GM23338 (cell line): ENCODE data around the gene UST. TPM values are rescaled to one million over a fixed set of nuclear protein-coding genes. Genes with fewer than 3 reads are reported as not detected.

Source experiments
- ATAC-seq: fragments of 200-7000 bp; cut with Tn5 transposase; 3 replicates; pipeline ENCODE4 v1.9.1; 2020
- DNase-seq: peaks from one replicate; pipeline ENCODE4 v3.0.0-alpha.2; 2015; ENCODE audit warnings: low spot score
- H2AFZ ChIP-seq: fragments of 200-600 bp; sonication (generic); 2 replicates; pipeline ENCODE4 v1.8.0; 2016; ENCODE audit warnings: antibody characterized with exemption, mild to moderate bottlenecking, moderate library complexity
- H3F3A ChIP-seq: fragments of 200-600 bp; sonication (generic); replicated peaks from 2 replicates; pipeline ENCODE4 v1.8.0; 2017; ENCODE audit warnings: antibody characterized with exemption, mixed run types, low read depth
- H3K27ac ChIP-seq: fragments of 200-600 bp; sonication (generic); 2 replicates; pipeline ENCODE4 v1.6.1; 2016; ENCODE audit warnings: low read depth
- H3K27me3 ChIP-seq: fragments of 200-600 bp; sonication (generic); 2 replicates; pipeline ENCODE4 v1.8.0; 2016; ENCODE audit warnings: mild to moderate bottlenecking, mixed run types, moderate library complexity; ENCODE audit not compliant: insufficient read depth
- H3K36me3 ChIP-seq: fragments of 200-600 bp; sonication (generic); 2 replicates; pipeline ENCODE4 v1.8.0; 2016; ENCODE audit warnings: mild to moderate bottlenecking; ENCODE audit not compliant: insufficient read depth
- H3K4me1 ChIP-seq: fragments of 200-600 bp; sonication (generic); 2 replicates; pipeline ENCODE4 v1.8.0; 2016; ENCODE audit warnings: mild to moderate bottlenecking, moderate library complexity; ENCODE audit not compliant: insufficient read depth
- H3K4me2 ChIP-seq: fragments of 200-600 bp; sonication (generic); 2 replicates; pipeline ENCODE4 v1.7.1; 2017; ENCODE audit warnings: mixed run types
- H3K4me3 ChIP-seq: fragments of 200-600 bp; sonication (generic); 2 replicates; pipeline ENCODE4 v1.6.1; 2016; ENCODE audit warnings: mixed run types
- H3K79me2 ChIP-seq: fragments of 200-600 bp; sonication (generic); replicated peaks from 2 replicates; pipeline ENCODE4 v1.8.0; 2017; ENCODE audit warnings: mild to moderate bottlenecking; ENCODE audit not compliant: insufficient read depth
- H3K9me2 ChIP-seq: fragments of 200-600 bp; sonication (generic); 2 replicates; pipeline ENCODE4 v1.8.0; 2017; ENCODE audit not compliant: insufficient read depth
- H4K20me1 ChIP-seq: fragments of 200-600 bp; sonication (generic); replicated peaks from 2 replicates; pipeline ENCODE4 v1.8.0; 2017; ENCODE audit warnings: mild to moderate bottlenecking; ENCODE audit not compliant: insufficient read depth
- H3K27ac Mint-ChIP-seq: 2 replicates; pipeline ENCODE4 v1.8.0; 2020; ENCODE audit warnings: inconsistent platforms, mild to moderate bottlenecking, moderate library complexity, mixed read lengths
- H3K27me3 Mint-ChIP-seq: 3 replicates; pipeline ENCODE4 v1.8.0; 2022; ENCODE audit warnings: low read depth, mild to moderate bottlenecking, moderate library complexity, mixed read lengths, inconsistent platforms; ENCODE audit not compliant: insufficient read depth, poor library complexity
- H3K36me3 Mint-ChIP-seq: 3 replicates; pipeline ENCODE4 v1.8.0; 2021; ENCODE audit warnings: low read depth, mild to moderate bottlenecking, inconsistent platforms, moderate library complexity, mixed read lengths
- H3K4me1 Mint-ChIP-seq: 3 replicates; pipeline ENCODE4 v1.8.0; 2020; ENCODE audit warnings: mild to moderate bottlenecking, inconsistent platforms, mixed read lengths
- H3K4me3 Mint-ChIP-seq: 3 replicates; pipeline ENCODE4 v1.8.0; 2021; ENCODE audit warnings: moderate library complexity, mild to moderate bottlenecking, inconsistent platforms, mixed read lengths
- H3K9me3 Mint-ChIP-seq: 3 replicates; pipeline ENCODE4 v1.8.0; 2020; ENCODE audit warnings: moderate library complexity, mild to moderate bottlenecking, inconsistent platforms, mixed read lengths
- CTCF ChIP-seq, 2 experiments: fragments of 200-600 bp in 1 of 2; sonication (generic) in 1 of 2; conservative IDR thresholded peaks; 2 replicates each; pipeline versions ENCODE4 v1.5.1 to v1.6.1; 2016 to 2017; ENCODE audit warnings: antibody characterized with exemption in 2 of 2, low read depth in 2 of 2, mild to moderate bottlenecking in 2 of 2, moderate library complexity in 1 of 2
- EZH2 ChIP-seq: fragments of 200-600 bp; sonication (generic); IDR thresholded peaks from one replicate; pipeline ENCODE4 v1.8.0; 2017; ENCODE audit warnings: antibody characterized with exemption, mild to moderate bottlenecking, low read depth; ENCODE audit not compliant: unreplicated experiment
- NANOG ChIP-seq: IDR thresholded peaks from 2 replicates; pipeline ENCODE4 v1.6.1; 2016; ENCODE audit warnings: antibody characterized with exemption, borderline replicate concordance
- POLR2AphosphoS5 ChIP-seq: IDR thresholded peaks from 2 replicates; pipeline ENCODE4 v1.6.1; 2016; ENCODE audit warnings: antibody characterized with exemption, low read depth
- ZNF114 ChIP-seq: fragments of 250-450 bp; sonication (Bioruptor Pico); IDR thresholded peaks from 2 replicates; pipeline ENCODE4 v1.5.0; 2020; ENCODE audit warnings: mild to moderate bottlenecking, moderate library complexity
- polyA plus RNA-seq: library from polyadenylated mRNA; unstranded; fragments of >200 nt; fragmentation: Nextera tagmentation; extraction: Ambion mirVana; gene quantifications from 2 replicates; pipeline ENCODE4 v1.2.1, GENCODE V29; 2016
- total RNA-seq: library from RNA; depleted of rRNA; stranded (reverse); fragments of >200 nt; shearing (Covaris generic); gene quantifications from 2 replicates; pipeline ENCODE4 v1.2.3, GENCODE V29; 2014
- TF ChIP-seq, protein P1 (sequence below): fragments of 250-450 bp; sonication (Bioruptor Pico); IDR thresholded peaks from 2 replicates; pipeline ENCODE4 v1.5.0; 2020; ENCODE audit warnings: mild to moderate bottlenecking, moderate library complexity
- TF ChIP-seq, protein P2 (sequence below): IDR thresholded peaks from 2 replicates; pipeline ENCODE4 v1.6.1; 2016; ENCODE audit warnings: antibody characterized with exemption

UST gene
- total and polyA plus RNA-seq, 2 experiments from 2014 or later = 12.6 to 33.0 TPM

DNA sequence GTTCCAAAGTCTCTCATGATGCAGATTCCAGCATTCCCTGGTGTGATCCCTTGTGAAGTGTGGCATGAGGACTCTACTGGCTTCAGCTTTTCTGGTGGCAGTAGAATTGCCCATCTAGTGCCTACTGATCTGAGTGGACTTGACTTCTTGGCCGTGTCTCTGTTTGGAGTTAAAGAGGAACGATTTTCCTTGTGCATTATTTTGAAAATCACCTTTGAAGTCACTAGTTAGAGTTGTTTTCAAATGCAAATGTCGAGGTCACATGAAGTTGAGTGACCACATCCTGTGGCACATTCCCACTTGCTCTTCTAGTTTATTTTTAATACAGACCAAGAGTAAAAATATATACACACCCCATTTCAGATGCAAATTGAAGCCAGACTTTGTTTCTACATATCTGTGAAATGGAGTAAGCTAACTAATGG, 300.0 kb downstream of the UST start (continued):
- TF ChIP-seq, protein P1, sequence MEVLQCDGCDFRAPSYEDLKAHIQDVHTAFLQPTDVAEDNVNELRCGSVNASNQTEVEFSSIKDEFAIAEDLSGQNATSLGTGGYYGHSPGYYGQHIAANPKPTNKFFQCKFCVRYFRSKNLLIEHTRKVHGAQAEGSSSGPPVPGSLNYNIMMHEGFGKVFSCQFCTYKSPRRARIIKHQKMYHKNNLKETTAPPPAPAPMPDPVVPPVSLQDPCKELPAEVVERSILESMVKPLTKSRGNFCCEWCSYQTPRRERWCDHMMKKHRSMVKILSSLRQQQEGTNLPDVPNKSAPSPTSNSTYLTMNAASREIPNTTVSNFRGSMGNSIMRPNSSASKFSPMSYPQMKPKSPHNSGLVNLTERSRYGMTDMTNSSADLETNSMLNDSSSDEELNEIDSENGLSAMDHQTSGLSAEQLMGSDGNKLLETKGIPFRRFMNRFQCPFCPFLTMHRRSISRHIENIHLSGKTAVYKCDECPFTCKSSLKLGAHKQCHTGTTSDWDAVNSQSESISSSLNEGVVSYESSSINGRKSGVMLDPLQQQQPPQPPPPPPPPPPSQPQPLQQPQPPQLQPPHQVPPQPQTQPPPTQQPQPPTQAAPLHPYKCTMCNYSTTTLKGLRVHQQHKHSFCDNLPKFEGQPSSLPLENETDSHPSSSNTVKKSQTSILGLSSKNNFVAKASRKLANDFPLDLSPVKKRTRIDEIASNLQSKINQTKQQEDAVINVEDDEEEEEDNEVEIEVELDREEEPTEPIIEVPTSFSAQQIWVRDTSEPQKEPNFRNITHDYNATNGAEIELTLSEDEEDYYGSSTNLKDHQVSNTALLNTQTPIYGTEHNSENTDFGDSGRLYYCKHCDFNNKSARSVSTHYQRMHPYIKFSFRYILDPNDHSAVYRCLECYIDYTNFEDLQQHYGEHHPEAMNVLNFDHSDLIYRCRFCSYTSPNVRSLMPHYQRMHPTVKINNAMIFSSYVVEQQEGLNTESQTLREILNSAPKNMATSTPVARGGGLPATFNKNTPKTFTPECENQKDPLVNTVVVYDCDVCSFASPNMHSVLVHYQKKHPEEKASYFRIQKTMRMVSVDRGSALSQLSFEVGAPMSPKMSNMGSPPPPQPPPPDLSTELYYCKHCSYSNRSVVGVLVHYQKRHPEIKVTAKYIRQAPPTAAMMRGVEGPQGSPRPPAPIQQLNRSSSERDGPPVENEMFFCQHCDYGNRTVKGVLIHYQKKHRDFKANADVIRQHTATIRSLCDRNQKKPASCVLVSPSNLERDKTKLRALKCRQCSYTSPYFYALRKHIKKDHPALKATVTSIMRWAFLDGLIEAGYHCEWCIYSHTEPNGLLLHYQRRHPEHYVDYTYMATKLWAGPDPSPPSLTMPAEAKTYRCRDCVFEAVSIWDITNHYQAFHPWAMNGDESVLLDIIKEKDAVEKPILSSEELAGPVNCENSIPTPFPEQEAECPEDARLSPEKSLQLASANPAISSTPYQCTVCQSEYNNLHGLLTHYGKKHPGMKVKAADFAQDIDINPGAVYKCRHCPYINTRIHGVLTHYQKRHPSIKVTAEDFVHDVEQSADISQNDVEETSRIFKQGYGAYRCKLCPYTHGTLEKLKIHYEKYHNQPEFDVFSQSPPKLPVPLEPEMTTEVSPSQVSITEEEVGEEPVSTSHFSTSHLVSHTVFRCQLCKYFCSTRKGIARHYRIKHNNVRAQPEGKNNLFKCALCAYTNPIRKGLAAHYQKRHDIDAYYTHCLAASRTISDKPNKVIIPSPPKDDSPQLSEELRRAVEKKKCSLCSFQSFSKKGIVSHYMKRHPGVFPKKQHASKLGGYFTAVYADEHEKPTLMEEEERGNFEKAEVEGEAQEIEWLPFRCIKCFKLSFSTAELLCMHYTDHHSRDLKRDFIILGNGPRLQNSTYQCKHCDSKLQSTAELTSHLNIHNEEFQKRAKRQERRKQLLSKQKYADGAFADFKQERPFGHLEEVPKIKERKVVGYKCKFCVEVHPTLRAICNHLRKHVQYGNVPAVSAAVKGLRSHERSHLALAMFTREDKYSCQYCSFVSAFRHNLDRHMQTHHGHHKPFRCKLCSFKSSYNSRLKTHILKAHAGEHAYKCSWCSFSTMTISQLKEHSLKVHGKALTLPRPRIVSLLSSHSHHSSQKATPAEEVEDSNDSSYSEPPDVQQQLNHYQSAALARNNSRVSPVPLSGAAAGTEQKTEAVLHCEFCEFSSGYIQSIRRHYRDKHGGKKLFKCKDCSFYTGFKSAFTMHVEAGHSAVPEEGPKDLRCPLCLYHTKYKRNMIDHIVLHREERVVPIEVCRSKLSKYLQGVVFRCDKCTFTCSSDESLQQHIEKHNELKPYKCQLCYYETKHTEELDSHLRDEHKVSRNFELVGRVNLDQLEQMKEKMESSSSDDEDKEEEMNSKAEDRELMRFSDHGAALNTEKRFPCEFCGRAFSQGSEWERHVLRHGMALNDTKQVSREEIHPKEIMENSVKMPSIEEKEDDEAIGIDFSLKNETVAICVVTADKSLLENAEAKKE (CRISPR knock-in tag) = no peak
- TF ChIP-seq, protein P2, sequence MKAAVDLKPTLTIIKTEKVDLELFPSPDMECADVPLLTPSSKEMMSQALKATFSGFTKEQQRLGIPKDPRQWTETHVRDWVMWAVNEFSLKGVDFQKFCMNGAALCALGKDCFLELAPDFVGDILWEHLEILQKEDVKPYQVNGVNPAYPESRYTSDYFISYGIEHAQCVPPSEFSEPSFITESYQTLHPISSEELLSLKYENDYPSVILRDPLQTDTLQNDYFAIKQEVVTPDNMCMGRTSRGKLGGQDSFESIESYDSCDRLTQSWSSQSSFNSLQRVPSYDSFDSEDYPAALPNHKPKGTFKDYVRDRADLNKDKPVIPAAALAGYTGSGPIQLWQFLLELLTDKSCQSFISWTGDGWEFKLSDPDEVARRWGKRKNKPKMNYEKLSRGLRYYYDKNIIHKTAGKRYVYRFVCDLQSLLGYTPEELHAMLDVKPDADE = no peak
- TF ChIP-seq POLR2AphosphoS5 = no peak
- TF ChIP-seq NANOG = no peak

DNA sequence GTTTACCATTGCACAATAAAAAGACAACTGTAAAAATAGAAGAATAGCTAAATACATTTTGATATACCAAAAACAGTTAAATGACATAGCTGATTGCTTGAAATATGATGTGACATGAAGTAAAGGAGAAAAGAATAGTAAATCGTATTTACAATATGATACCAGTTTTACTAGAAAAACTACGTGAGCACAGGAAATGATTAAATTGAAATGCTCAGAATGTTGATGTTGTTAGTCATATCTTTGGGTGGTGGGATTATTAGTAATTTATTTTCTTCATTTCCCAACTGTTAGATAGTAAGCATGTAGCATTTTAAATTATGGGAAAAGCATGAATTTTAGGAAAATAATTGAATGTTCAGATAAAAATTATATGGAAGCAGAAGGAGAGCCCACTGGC, 302.4 kb downstream of the UST start:
- H3K27ac Mint-ChIP-seq = no peak overlapping the region
- Histone ChIP-seq H3K4me1 (peaks cover 35% of the 10 kb centered on the region), H2AFZ (no peak overlapping the region), H3F3A (no peaks in the 10 kb centered on the region), H3K36me3 (no peaks in the 10 kb centered on the region), H3K27ac (no peak overlapping the region), H4K20me1 (no peaks in the 10 kb centered on the region), H3K4me2 (no peak overlapping the region), H3K79me2 (no peaks in the 10 kb centered on the region), H3K27me3 (no peaks in the 10 kb centered on the region), H3K9me2 (no peaks in the 10 kb centered on the region), H3K4me3 (no peak overlapping the region)
- no peaks in the 10 kb centered on the region for H3K27me3 Mint-ChIP-seq
- H3K4me3 Mint-ChIP-seq = no peak overlapping the region
- H3K9me3 Mint-ChIP-seq = no peaks in the 10 kb centered on the region
- peaks cover 7% of the 10 kb centered on the region; the same call in 1 of the 3 replicates for H3K36me3 Mint-ChIP-seq
- TF ChIP-seq EZH2 = no peak
- no peak for TF ChIP-seq CTCF (conservative IDR thresholded peaks at IDR 0.05; ENCODE audit: low read depth in 2 of 2)
- no peak for TF ChIP-seq ZNF114 (CRISPR knock-in tag)
- no peak for TF ChIP-seq POLR2AphosphoS5
- TF ChIP-seq, protein P2 = no peak
- no peak for ATAC-seq
- peaks cover 50% of the 10 kb centered on the region for H3K4me1 Mint-ChIP-seq
- no peak for DNase-seq
